Endodermal cell (in vitro differentiated cells): ENCODE data around the gene GPR50. TPM values are rescaled to one million over a fixed set of nuclear protein-coding genes. Genes with fewer than 3 reads are reported as not detected.

ENCODE experiments used
- DNase-seq: peaks from one replicate; pipeline ENCODE4 v3.0.0-alpha.2; 2017
- H3K27ac ChIP-seq: 2 replicates; pipeline ENCODE4 v1.5.1; 2013; ENCODE audit warnings: mild to moderate bottlenecking, low read depth, low read length, moderate library complexity
- H3K27me3 ChIP-seq: 2 replicates; pipeline ENCODE4 v1.6.1; 2013; ENCODE audit warnings: mild to moderate bottlenecking, low read length, moderate library complexity; ENCODE audit not compliant: insufficient read depth, control insufficient read depth, poor library complexity, severe bottlenecking
- H3K36me3 ChIP-seq: 2 replicates; pipeline ENCODE4 v1.7.0; 2013; ENCODE audit warnings: mild to moderate bottlenecking, low read length, moderate library complexity; ENCODE audit not compliant: control insufficient read depth, insufficient read depth
- H3K4me1 ChIP-seq: one replicate; pipeline ENCODE4 v1.7.0; 2013; ENCODE audit warnings: low read length; ENCODE audit not compliant: control insufficient read depth, insufficient read depth
- H3K4me3 ChIP-seq: 2 replicates; pipeline ENCODE4 v1.5.1; 2013; ENCODE audit warnings: mild to moderate bottlenecking, low read length, moderate library complexity
- H3K9ac ChIP-seq: 2 replicates; pipeline ENCODE4 v1.6.1; 2013; ENCODE audit warnings: mild to moderate bottlenecking, low read length, moderate library complexity; ENCODE audit not compliant: poor library complexity, severe bottlenecking; ENCODE audit errors: extremely low read depth
- H3K9me3 ChIP-seq: 2 replicates; pipeline ENCODE4 v1.6.1; 2013; ENCODE audit warnings: mild to moderate bottlenecking, low read length, moderate library complexity; ENCODE audit not compliant: control insufficient read depth
- H3K27ac Mint-ChIP-seq: 2 replicates; pipeline ENCODE4 v1.8.0; 2020; ENCODE audit warnings: mixed read lengths
- H3K27me3 Mint-ChIP-seq: 2 replicates; pipeline ENCODE4 v1.8.0; 2021; ENCODE audit warnings: mild to moderate bottlenecking, mixed read lengths; ENCODE audit not compliant: insufficient read depth
- H3K36me3 Mint-ChIP-seq: 2 replicates; pipeline ENCODE4 v1.8.0; 2020; ENCODE audit warnings: low read depth, mixed read lengths
- H3K4me1 Mint-ChIP-seq: 2 replicates; pipeline ENCODE4 v1.8.0; 2020; ENCODE audit warnings: mixed read lengths
- H3K4me3 Mint-ChIP-seq: 2 replicates; pipeline ENCODE4 v1.8.0; 2020; ENCODE audit warnings: mild to moderate bottlenecking, moderate library complexity, mixed read lengths
- H3K9me3 Mint-ChIP-seq: 2 replicates; pipeline ENCODE4 v1.8.0; 2020; ENCODE audit warnings: mild to moderate bottlenecking, mixed read lengths
- CTCF ChIP-seq: fragments of 200-600 bp; sonication (generic); conservative IDR thresholded peaks from 2 replicates; pipeline ENCODE4 v1.5.0; 2021; ENCODE audit warnings: antibody characterized with exemption, mild to moderate bottlenecking
- WGBS, 2 experiments: methylation state at CpG; one replicate each; pipeline versions ENCODE4 v1.1.5 to v1.1.7; 2013; ENCODE audit warnings: missing lambda C conversion rate in 2 of 2, mixed read lengths in 1 of 2; ENCODE audit not compliant: insufficient coverage in 1 of 2, insufficient read length in 1 of 2; 5-methylcytosine and 5-hydroxymethylcytosine counted together
- total RNA-seq, 2 donors: library from RNA; stranded (reverse); fragmentation: NEBNext Ultra II Directional in 1 of 2; extraction: Animal tissue kit (Norgen Biotek cat#: 25700) in 1 of 2; gene quantifications; 2 replicates in 1 of 2; 3 replicates in 1 of 2; pipeline ENCODE4 v1.2.1, GENCODE V29; 2021

GPR50 gene
- total RNA-seq, 2 donors from 2014 or later, result 0.18 to 0.70 TPM

- no peaks in the 10 kb centered on the region for H3K9me3 ChIP-seq
- no peak overlapping the region for H3K27ac ChIP-seq
- Mint-ChIP-seq H3K4me1 (peaks cover 2% of the 10 kb centered on the region), H3K9me3 (peaks cover 60% of the 10 kb centered on the region), H3K36me3 (no peaks in the 10 kb centered on the region), H3K4me3 (peak overlapping the region; percentile 55), H3K27me3 (peaks cover 83% of the 10 kb centered on the region), H3K27ac (no peak overlapping the region)
- peak; percentile 86 for DNase-seq
- H3K36me3 ChIP-seq, result no peaks in the 10 kb centered on the region
- peak overlapping the region; percentile 76 for H3K4me3 ChIP-seq
- H3K9ac ChIP-seq, result no peak overlapping the region
- TF ChIP-seq CTCF, result peak; percentile 68
- H3K27me3 ChIP-seq, result peaks cover 76% of the 10 kb centered on the region
- 0 to 2% methylated on average over 1 to 34 of the region's 37 CpGs for WGBS, 2 experiments
- H3K4me1 ChIP-seq, result no peaks in the 10 kb centered on the region
Observed at GRCh38 chrX:151174581-151175282, 1.7 kb upstream of the GPR50 start.

GRCh38 chrX:151175283-151176062 is 911 bp upstream of the GPR50 start:
- peak; percentile 58 for DNase-seq
- Mint-ChIP-seq H3K4me1 (peaks cover 2% of the 10 kb centered on the region), H3K27ac (no peak overlapping the region), H3K36me3 (no peaks in the 10 kb centered on the region), H3K27me3 (peaks cover 89% of the 10 kb centered on the region), H3K9me3 (peaks cover 65% of the 10 kb centered on the region), H3K4me3 (peak overlapping the region; percentile 55)
- WGBS, 2 experiments, result 2% methylated on average over 54 of the region's 54 CpGs; no CpG with 5 or more reads in 1 of the 2 experiments
- no peaks in the 10 kb centered on the region for H3K9me3 ChIP-seq
- H3K27ac ChIP-seq, result no peak overlapping the region
- H3K36me3 ChIP-seq, result no peaks in the 10 kb centered on the region
- H3K4me3 ChIP-seq, result peak overlapping the region; percentile 76
- no peak overlapping the region for H3K9ac ChIP-seq
- peaks cover 82% of the 10 kb centered on the region for H3K27me3 ChIP-seq
- H3K4me1 ChIP-seq, result no peaks in the 10 kb centered on the region
- TF ChIP-seq CTCF, result no peak

- no peak for TF ChIP-seq CTCF
- WGBS, 2 experiments, result 0% methylated on average over 94 of the region's 96 CpGs; no CpG with 5 or more reads in 1 of the 2 experiments
- H3K27me3 Mint-ChIP-seq, result peaks cover 96% of the 10 kb centered on the region
Observed at GRCh38 chrX:151177141-151178027, 1.0 kb downstream of the GPR50 start.

More at GRCh38 chrX:151177141-151178027, 1.0 kb downstream of the GPR50 start:
- H3K4me1 Mint-ChIP-seq, result peaks cover 2% of the 10 kb centered on the region
- no peaks in the 10 kb centered on the region for H3K9me3 ChIP-seq
- H3K27ac Mint-ChIP-seq, result no peak overlapping the region
- peaks cover 78% of the 10 kb centered on the region for H3K27me3 ChIP-seq
- H3K4me3 ChIP-seq, result peak overlapping the region; percentile 69
- H3K4me1 ChIP-seq, result no peaks in the 10 kb centered on the region
- H3K9me3 Mint-ChIP-seq, result peaks cover 64% of the 10 kb centered on the region
- H3K27ac ChIP-seq, result no peak overlapping the region
- H3K36me3 ChIP-seq, result no peaks in the 10 kb centered on the region
- no peak overlapping the region for H3K9ac ChIP-seq
- H3K4me3 Mint-ChIP-seq, result peak overlapping the region; percentile 55
- no peaks in the 10 kb centered on the region for H3K36me3 Mint-ChIP-seq
- DNase-seq, result peak; percentile 82
